ENCODE data around the gene DNAH10. TPM values are rescaled to one million over a fixed set of nuclear protein-coding genes. Genes with fewer than 3 reads are reported as not detected.

DNAH10 gene
- total RNA-seq, 1 experiment from 2014 or later, result 0.14 TPM

GRCh38 chr12:123971770-123972456 is 209.8 kb downstream of the DNAH10 start:
- BruUV-seq (replicated peaks), result no TSS peak
- TF ChIP-seq CTCF (IDR thresholded peaks at IDR 0.05; ENCODE audit: unreplicated experiment), result no peak
- H3K27ac Mint-ChIP-seq (ENCODE audit: unreplicated experiment), result peak overlapping the region; percentile 43
- H3K4me3 Mint-ChIP-seq (ENCODE audit: low read depth, unreplicated experiment), result peak overlapping the region; percentile 80
- peaks cover 52% of the 10 kb centered on the region for H3K36me3 Mint-ChIP-seq (ENCODE audit: insufficient read depth, unreplicated experiment)
- CTCF ChIA-PET, result interaction anchor here (1.0 to 1.5 kb wide), 2 partner anchors 15 to 19 kb away, joined by 3 to 4 read pairs; no protein-coding TSS in a partner anchor
- H3K4me1 Mint-ChIP-seq (ENCODE audit: low read depth, unreplicated experiment), result peaks cover 31% of the 10 kb centered on the region
- intact Hi-C loops (cut with micrococcal nuclease; ENCODE audit: unreplicated experiment), result no loop called here
- H3K9me3 Mint-ChIP-seq (ENCODE audit: low read depth, unreplicated experiment), result no peaks in the 10 kb centered on the region
- no peaks in the 10 kb centered on the region for H3K27me3 Mint-ChIP-seq (ENCODE audit: unreplicated experiment)
- peak; percentile 58 for DNase-seq

DNA sequence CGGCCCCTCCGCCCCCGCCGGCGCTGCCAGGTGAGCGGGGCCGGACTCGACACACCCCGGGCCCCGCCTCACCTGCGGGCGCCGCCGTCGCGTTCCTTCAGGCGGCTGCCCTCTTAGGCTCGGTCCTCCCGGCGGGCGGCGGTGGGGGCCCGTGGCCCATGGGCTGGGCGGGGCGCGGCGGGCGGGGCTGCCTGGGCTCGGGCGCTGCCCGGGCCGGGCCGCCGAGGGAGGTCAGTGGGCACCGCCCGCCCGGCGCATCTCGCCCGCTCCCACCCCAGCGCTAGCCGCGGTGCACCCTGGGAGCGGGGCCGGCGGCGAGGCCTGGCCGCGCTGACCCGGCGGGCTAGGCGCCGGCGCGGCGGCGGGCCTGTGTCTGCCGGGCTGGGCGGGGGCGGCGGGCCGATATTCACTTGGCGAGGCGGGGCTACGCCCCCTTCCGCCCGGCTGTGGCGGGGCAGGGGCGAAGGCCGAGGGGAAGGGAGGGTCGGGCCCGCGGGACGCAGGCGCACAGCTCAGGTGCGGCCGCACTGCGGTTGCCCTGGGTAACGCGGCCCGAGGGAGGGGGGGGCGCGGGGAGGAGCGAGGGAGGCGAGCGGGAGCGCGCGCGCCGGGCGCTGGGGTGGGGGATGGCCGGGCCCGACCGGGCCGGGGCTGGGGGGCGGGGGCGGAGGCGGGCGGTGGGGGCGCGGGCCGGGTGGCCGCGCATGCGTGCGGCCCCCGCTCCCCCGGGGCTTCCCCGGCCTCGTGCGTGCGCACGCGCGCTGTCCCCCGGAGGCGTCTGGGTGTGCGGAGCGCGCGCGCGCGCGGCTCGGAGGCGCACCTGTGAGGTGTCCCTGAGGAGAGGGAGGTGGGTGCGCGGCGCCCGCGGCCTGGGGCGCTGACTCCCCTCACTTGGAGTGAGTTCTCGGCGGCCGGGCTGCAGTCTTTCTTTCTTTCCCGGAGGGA is 210.6 kb downstream of the DNAH10 start, which contains the start of the genes CCDC92 and ZNF664:
Gene CCDC92 (minus strand): TSS at position 375 of the 945 bp plus-strand sequence. CDS start 28,526 bp downstream, outside the sequence.
Gene ZNF664 (plus strand): TSS at position 759 of the 945 bp plus-strand sequence. CDS start 38,930 bp downstream, outside the sequence.
- Mint-ChIP-seq H3K9me3 (ENCODE audit: low read depth, unreplicated experiment) (no peaks in the 10 kb centered on the region), H3K4me3 (ENCODE audit: low read depth, unreplicated experiment) (peak within 1 kb of the TSS; percentile 80), H3K27ac (ENCODE audit: unreplicated experiment) (peak within 1 kb of the TSS; percentile 60), H3K4me1 (ENCODE audit: low read depth, unreplicated experiment) (peaks cover 31% of the 10 kb centered on the region), H3K27me3 (ENCODE audit: unreplicated experiment) (no peaks in the 10 kb centered on the region), H3K36me3 (ENCODE audit: insufficient read depth, unreplicated experiment) (peaks cover 57% of the 10 kb centered on the region)
- TF ChIP-seq CTCF (IDR thresholded peaks at IDR 0.05; ENCODE audit: unreplicated experiment), result no peak
- peak; percentile 99 for DNase-seq
- intact Hi-C loops (cut with micrococcal nuclease; ENCODE audit: unreplicated experiment), result no loop called here
- no TSS peak for BruUV-seq (replicated peaks)
- CTCF ChIA-PET, result interaction anchor here (0.6 to 1.5 kb wide), 2 partner anchors 18 to 702 kb away, joined by 4 to 6 read pairs; no protein-coding TSS in a partner anchor

GRCh38 chr12:123973552-123974341 is 211.6 kb downstream of the DNAH10 start:
- no peak for TF ChIP-seq CTCF (IDR thresholded peaks at IDR 0.05; ENCODE audit: unreplicated experiment)
- peak; percentile 43 for DNase-seq
- Mint-ChIP-seq H3K4me1 (ENCODE audit: low read depth, unreplicated experiment) (peaks cover 31% of the 10 kb centered on the region), H3K27me3 (ENCODE audit: unreplicated experiment) (no peaks in the 10 kb centered on the region), H3K4me3 (ENCODE audit: low read depth, unreplicated experiment) (peak overlapping the region; percentile 80), H3K36me3 (ENCODE audit: insufficient read depth, unreplicated experiment) (peaks cover 57% of the 10 kb centered on the region), H3K27ac (ENCODE audit: unreplicated experiment) (peak overlapping the region; percentile 60), H3K9me3 (ENCODE audit: low read depth, unreplicated experiment) (no peaks in the 10 kb centered on the region)
- intact Hi-C loops (cut with micrococcal nuclease; ENCODE audit: unreplicated experiment), result no loop called here
- no TSS peak for BruUV-seq (replicated peaks)
- CTCF ChIA-PET, result no interaction called here

Data from Calu3 (cell line).